ENCODE results near the gene TUB.

TUB gene, protein sequence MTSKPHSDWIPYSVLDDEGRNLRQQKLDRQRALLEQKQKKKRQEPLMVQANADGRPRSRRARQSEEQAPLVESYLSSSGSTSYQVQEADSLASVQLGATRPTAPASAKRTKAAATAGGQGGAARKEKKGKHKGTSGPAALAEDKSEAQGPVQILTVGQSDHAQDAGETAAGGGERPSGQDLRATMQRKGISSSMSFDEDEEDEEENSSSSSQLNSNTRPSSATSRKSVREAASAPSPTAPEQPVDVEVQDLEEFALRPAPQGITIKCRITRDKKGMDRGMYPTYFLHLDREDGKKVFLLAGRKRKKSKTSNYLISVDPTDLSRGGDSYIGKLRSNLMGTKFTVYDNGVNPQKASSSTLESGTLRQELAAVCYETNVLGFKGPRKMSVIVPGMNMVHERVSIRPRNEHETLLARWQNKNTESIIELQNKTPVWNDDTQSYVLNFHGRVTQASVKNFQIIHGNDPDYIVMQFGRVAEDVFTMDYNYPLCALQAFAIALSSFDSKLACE

DNA sequence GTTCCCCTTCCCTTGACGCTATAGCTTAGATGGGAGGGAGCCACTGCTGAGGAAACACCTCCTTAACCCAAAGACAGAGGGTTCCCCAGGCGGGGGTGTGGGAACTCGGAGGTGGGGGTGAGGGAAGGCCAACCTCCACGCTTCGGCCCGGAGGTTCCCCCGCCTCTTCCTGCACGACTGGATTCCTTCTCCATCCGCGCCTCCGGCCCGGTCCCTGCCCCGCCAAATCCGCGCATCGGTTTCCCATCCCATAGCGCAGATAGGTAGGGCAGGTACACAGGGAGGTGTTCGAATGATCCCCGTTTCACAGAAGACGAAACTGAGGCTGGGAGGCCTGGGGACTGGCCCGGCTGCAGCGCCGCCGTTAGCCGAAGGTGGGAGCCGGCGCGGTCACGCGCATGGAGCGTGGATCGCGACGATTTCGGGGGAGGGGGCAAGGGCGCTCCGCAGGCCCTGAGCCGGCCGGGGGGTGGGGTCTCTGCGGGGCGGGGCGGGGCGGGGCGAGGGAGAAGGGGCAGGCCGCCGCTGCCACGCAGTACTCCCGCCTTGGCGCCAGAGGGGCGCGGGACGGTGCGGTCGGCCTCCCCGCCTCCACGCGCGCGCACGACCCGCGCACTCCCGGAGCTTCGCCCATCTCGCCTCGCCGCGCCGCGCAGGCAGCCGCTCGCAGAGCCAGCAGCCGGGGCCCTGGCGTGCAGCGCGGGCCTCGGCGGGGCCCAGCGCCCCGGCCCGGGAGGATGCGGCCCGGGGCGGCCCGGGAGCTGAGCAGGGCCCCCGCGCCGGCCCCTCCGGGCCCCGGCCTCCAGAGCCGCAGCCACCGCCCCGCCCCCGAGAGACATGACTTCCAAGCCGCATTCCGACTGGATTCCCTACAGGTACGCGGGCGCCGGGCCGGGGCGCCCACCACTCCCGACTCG is at the start of gene TUB:
TUB (plus strand) TSS at position 538 of the 917 bp plus-strand sequence; CDS start at position 838, 300 bp downstream.
- no peak for DNase-seq

DNA sequence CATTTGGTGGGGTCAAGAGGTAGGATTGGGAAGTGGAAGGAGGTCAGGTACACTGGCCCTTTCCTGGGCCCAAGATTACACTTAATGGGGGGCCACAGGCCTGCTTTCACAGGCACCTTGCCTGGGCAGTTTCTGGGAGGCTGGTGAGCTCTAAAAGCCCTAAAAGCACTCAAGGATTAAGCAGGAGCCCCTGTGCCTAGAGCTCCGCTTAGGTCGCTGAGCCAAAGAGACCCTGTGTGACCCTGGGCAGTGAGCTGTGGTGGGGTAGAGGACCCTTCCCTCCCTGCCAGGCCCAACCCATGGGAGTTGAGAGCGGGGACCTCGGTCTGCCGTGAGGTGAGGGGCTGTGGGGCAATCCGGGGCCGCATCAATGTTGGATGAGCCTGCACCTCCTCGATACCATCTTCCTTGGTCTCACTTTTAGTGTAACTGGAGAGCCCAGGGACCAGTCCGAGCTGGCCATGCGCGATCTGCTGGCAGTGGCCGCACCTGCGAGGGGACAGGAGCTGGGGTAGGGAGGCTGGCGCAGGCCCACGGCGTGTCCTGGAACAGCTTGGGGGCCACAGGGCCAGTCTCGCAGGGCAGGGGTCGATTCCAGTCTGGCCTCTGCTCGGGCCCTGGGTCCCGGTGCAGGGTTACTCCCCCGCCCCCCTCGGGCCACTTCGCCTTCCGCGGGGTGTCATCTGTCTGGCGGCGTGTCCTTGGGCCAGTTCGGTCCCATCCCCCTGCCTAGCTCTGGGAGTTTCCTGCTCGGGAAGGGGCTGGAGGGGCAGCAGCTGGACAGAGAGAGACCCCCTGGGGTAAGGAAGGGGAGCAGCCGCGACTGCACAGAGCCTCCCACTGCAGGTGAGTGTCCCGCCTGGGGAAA is 49.5 kb upstream of the TUB start:
- no peak for DNase-seq

DNA sequence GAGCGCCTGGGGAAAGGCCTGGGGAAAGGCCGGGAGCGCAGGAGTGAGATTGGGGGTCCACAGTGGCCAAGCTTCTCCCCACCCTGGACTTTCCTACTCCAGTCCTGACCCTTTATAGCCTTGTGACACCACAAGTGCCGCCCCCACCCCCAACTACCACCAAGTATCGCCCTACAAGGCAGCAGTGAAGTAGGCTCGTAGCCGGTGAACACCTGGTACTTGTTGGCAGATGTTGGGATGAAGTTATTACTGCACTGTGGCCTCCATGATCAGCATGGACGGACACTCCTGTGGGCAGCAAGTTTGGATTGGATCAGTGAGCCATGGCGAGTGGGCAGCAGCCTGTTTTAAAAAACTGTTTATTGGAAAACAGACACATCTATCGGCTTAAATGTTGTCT is 48.9 kb upstream of the TUB start:
- no peak for DNase-seq

DNA sequence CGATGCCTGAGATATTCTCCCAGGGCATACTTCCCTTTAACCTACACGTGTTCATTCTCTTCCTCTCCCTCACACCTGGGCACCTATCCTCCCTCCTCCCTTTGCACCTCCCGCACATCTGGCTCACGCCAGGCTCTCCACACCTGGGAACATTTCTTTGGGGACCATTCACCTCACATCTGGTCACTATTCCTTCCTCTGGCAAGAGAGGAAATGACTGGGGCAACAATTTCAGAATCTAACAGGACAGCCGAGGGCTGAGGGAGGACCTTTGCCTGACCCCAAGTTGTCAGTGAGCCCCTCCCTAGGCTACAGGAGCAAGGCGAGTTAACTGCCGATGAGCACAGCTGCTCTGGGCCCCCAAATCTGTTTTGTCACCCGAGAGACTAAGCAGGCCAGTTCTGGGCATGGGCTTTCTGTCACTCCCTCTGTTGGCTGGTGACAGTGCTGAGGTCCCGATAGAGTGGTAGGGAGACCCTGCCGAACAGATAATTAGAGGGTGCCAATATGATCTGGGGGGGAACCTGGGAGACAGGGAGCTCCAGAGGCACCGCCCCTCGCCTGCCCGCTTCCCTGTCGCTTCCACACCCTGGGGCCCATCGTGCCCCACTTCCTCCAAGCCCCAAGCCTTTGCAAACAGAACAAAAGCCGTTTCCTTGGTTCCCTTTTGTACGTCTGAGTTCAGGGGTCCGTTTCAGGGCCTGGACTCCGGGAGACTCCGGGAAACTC is 48.3 kb upstream of the TUB start:
- no peak for DNase-seq

DNA sequence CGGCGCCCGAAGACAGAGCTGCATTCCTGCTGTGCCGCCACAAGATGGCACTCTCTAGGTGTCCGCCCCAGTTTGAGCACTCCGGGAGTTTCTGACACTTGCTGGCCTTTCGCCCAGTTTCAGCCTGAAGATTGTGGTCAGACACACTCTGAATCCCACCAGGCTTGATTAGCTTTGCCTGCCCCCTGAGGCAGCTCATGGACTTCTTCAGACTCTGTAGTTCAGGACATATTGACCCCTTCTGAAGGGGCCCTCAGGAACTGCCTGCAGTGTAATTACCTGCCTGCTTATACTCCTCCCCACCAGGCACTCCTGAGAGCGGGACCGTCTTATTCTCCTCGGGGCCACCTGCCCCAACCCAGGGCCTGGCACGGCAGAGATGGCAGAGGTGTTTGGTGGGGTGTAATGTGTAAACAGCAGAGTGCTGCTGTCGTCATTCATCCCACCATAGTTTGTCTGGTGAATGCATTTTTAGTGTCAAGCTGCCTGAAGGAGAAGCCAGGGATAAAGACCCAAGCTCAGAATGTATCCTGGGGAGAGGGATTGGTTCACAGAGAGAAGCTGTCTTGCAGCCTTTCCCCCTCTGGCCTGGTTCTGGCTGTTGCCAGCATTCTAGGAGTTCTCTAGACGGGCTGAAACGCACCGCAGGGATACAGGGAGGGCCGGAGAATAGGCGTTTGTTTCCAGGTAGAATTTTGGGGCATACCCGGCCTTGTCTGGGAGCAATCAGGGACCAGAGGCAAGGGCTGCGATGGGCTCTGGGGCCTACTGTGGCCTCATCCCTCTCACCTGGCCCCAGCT is 47.5 kb upstream of the TUB start:
- DNase-seq, result peak; percentile 42

DNA sequence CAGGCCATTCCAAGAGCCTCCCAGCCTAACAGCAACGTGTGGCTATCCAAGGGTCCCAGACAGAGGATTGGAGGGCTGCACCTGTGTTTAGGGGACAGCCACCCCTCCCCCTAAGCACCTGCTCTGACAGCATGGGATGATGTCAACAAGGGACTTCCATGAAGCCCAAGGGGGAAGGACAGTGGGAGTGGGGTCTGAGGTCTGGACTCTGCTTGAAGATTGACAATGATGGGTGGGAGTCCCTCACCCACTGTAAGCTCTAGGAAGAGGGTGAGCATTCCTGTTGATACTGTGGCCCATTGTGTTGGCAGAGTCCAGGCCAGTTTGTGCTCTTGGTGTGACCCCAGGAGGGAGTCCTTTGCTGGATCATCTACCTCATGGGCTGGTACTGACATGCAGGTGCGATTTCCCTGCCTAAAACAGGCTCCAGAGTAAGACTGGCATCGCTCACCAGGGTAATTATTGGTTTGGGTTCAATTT is 46.9 kb upstream of the TUB start:
- DNase-seq, result no peak

DNA sequence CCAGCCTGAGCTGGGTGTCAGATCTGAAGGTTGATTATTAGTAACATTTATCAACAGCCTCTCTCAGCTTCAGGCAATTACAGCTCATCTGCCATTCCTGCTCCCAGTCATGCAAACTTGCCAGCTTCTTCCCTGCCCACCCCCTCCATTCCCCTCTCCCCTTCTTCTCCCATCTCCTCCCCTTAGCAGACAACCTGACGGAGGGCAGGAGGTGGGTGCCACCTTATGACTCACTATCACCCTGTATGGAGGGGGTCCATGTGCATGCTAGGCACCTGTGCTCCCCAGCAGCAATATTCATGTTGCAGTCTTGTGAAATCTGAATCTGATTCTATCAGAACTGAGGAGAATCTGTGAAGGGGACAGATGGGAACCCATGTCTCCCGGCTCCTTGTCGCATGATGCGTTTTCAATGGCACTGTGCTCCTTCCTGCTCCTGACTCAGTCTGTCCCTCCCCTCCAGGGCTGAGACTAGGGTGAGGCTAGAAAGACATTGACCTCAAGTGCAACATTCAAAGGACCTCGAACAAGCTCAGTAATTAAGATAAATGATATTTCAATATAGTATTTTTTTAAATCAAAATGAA is 46.3 kb upstream of the TUB start:
- no peak for DNase-seq

DNA sequence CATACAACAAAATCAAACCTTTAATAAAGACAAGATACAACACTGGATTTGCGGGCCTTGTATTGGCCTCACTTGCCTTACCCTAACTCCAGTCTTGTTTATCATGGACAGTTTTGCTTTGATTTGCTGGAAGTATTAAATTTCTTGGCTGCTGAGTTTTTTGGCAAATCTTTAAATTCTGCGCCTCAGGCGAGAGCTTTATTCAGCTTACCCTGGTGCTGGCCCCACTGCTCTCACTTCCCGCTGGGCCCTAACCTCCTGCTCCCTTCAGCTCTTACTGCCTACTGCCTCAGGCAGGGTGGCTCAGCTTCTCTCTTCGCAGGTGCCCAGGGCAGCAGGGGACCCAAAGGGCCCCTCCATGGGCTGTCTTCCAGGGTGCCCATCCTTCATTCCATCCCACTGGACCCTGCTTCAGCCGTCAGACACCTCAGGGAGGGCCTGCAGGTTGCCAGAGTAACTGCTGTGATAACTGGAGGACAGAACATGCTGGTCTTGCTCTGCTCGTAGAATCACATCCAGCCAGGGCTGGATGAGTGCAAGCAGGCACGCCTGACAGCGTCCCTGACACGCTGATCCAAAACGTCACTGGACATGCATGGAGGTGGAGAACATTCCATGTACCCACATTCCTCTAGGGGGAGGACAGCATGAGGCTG is 45.7 kb upstream of the TUB start:
- DNase-seq, result no peak

DNA sequence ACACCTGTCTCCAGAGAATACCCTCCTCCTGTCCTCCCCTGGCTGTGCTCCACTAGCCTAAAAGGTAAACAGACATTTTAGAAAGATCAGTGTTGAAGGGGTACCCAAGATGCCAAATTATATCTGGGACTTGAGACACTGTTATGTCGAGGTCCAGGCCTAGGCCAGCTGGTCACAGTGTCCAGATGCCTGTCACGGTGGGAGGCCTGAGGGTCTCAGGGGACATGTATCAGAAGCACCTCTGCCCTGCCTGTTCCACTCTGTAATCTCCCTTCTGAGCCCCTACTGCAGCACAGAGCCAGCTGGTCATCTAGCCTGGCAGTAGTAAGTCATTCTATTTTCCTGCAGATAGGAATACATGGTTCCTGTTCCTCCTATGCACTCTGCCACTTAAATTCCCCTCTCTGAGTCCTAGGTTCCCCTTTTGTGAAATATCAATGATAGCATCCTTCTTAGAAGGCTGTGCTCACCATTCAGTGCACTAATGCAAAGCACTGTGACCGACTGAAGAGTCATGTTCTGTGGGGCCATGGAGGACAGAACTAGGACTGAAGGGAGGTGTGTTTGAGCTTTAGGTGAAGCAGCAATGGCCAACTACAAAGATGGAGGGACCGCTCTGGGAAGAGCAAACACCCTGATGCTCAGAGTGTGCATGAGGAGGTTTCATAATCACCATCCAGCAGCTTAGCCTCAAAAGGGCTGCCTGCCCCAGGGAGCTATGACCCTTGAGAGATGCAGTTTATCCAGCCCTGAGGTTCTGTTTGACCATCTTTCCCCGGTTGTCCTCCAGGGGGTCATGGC is 44.8 kb upstream of the TUB start:
- no peak for DNase-seq

DNA sequence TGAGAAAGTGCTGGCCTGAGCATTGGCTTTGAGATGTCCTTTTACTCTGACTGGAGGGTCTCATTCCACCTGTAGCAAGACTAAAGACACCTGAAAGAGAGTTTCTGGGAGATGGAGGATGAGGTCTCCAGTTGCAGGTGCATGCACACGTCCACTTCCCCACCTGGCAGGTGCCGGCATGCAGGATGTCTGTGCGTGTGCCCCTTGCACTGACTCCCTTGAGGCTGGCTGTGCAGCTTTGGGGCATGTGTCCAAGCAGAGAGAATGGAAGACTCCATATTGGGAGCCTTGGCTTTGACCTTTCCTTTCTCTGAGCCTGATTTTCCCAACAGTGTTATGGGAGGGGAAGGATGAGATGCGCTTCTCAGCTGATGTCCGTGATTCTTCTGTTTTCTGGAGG is 44.0 kb upstream of the TUB start:
- DNase-seq, result no peak

DNA sequence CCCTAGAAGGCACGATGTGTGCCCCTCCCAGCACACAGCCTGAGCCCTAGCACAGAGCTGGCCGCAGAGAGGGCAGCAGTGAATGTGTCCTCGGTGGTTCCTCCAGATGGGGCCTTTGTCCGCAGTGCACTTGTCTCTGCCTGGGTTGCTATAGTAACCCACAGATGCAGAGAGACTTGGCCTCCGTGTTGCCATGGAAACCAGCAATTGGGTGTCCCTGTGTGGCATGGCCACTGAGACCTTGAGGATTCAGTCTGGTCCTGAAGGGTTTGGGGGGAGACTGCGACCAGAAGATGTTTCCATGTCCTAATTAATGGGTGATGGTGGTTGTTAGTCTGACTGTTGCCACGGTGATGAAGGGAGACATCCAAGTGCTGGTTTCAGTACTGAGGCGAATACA is 42.6 kb upstream of the TUB start:
- DNase-seq, result no peak

DNA sequence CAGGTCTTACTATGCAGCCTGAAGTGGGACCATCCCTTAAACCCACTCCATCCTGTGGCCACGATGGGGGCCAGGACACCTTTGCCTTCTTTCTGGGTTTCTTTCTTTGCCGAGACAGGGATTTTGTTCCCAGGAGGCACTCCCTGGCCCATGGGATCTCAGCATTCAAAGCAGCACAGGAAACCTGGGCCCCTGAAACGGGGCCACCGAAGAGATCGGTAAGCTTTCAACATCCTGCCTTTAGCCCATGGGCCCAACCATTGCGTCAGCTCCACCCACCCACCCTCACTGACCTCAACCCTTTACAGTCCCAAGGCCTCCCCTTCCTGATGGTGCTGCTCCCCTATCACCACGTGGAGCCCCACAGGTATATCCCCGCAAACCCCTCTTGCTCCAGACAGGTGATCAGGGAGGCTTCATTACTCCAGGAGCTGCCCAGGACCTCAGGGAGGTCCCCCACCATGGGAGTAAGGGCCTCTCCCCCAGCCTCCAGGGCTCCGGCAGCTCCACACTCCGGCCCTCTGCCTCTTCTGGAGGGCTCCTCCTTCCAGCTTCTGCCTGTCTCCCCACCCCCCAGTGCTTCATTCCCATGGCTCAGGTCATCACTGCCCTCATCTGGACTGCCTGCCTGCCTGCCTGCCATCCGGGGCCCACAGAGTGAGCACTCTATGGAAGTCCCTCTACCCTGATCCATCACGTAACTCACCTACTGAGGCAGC is 42.0 kb upstream of the TUB start:
- no peak for DNase-seq

DNA sequence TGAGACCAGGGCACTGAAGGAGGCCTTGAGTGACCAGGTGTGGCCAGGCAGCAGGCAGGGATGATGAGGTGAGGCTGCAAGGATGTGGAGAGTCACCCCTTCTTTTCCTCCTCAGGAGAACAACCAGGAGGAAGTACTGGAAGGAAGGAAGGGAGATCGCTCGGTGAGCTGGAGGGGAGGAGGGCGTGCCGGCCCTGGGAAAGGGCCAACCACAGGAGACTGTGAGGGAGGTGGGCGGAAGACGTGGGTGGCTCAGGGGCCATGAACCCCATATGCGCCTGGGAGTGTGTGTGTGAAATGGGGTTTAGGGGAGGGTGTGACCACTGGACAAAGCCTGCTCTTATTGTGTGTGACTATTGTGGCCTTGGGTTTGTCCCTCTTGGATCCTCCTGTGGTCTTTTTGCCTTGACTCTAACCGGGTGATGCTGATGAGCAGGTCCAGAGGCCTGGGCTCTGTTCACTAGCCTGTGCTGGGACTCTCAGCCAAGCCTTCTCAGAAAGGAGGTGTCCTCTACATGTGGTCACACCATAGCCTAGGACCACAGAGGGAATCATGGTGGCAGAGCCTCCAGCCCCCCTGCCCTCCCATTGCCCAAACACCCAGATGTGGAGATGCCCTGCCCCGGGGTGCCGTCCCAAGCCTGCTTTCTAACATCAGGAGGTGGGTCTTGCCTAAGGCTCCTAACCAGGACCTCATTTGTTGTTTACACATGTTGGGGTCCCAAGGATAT is 41.3 kb upstream of the TUB start:
- no peak for DNase-seq

DNA sequence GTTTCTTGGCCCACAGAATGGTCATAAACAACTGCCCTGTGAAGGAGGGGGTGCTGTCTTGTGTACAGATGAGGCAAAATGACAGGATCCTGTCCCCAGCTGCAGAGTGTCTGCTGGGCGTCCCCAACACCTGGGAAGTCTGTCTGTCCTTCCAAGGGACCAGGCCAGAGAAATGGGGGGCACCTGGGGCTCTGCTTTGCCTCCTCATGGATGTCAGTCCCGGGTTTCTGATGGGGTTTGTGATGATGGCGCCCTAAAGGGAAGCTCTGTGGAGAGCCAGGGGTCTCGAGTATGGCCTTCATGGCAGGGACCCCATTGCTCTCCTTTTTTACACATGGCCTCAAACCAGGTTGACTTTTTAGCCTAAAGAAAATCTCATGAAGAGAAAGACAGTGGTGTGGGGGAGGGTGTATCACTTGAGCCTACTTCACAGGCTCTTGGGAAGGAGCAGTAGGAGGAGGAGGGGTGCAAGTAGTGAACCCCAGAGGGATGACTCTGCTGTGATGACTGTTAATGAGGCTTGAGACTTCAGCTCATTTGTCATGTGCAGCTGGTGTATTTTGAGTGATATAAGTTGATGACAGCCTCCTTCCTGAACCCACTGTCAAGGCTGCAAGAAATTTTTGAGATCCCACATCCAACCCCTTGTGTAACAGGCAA is 40.6 kb upstream of the TUB start:
- DNase-seq, result no peak

DNA sequence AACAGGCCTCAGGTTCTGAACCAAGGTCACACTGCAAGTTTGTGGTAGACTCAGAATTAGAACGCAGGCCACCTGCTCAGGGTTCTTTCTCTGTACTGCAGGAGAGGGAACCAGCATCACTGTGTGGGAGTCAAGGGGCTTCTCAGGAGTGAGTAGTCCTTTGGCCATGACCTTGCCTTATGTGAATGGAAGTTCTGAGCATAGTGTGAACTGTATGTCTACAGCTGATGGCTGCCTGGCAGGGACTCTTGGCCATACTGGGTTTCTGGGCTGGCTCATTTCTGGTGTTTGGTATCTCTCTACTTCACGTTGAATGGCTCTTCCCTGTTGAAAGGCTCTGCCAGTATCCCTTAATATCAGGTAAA is 40.1 kb upstream of the TUB start:
- DNase-seq, result no peak

DNA sequence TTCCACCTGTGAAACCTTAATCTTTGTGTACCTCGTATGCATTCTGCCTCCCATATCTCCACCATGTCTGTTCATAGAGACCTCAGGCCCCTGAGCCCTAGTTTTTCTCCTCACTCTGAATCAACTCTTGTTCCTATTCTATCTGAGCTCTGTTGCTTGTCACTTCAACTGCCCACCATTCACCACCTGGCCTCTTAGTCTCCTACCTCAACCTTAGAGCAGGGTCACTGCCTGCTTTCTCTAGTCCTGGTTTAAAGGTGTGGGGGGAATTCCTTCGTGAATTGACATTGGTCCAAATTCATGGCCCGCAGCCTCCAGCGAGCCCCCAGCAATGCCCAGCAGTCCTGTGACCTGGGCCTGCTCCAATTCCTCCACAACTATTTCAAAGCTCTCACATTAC is 39.4 kb upstream of the TUB start:
- no peak for DNase-seq

DNA sequence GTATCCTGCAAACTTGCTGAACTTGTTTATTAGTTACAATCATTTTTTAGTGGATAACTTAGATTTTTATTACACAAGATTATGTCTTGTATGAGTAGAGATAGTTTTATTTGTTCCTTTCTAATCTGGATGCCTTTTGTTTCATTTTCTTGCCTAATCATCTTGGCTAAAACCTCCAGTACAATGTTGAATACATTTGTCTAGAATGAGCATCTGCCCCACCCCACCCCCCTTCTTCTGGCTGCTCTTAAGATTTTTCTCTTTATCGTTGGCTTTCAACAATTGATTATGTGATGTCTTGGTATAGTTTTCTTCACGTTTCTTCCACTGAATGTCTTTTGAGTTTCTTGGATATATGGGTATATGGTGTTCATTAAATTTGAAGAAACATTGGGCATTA is 37.3 kb upstream of the TUB start:
- no peak for DNase-seq

All from CD4-positive, alpha-beta T cell treated with Interferon gamma for 1 hour (primary cell).